Measurements from ENCODE around the gene CIAO2B. TPM values are rescaled to one million over a fixed set of nuclear protein-coding genes. Genes with fewer than 3 reads are reported as not detected.

CIAO2B gene
- total RNA-seq, 1 experiment from 2014 or later: 83.0 TPM

DNA sequence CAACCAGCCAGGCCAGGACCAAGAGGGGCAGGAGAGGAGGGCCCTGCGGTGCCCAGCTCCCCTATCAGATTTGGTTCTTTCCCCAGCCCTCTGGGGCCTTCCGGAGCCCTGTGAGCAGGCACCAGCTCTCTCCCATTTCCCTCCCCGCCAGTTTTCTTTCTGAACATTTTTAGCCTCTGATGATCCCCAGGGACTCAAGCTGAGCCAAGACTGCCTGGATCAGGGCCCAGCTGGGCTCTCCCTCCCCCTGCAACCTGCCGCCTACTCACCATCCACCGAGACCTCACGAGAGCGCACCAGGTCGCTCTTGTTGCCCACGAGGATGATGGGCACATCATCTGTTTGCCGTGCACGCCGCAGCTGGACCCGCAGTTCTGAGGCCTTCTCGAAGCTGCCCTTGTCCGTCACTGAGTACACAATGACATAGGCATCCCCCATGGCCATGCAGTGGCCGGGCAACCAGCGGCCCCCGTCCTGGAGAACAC, 10.9 kb downstream of the CIAO2B start:
- H3K4me1 ChIP-seq (ENCODE audit: insufficient read depth, low read length): no peaks in the 10 kb centered on the region
- no peak overlapping the region for H2BK20ac ChIP-seq (ENCODE audit: low read depth, low read length, poor library complexity, severe bottlenecking)
- no peak for TF ChIP-seq CTCF (conservative IDR thresholded peaks at IDR 0.05)
- no peak overlapping the region for H3K4ac ChIP-seq (ENCODE audit: low read depth, low read length)
- no peak overlapping the region for H3T11ph ChIP-seq (ENCODE audit: low read length)
- H3K4me2 ChIP-seq (ENCODE audit: insufficient read depth, insufficient read length, low read length): no peak overlapping the region
- Mint-ChIP-seq H3K36me3 (ENCODE audit: insufficient read depth in 1 of 3, low read depth in 3 of 3) (no peaks in the 10 kb centered on the region), H3K9me3 (no peaks in the 10 kb centered on the region; a peak in 1 of 5 replicates), H3K4me3 (no peak overlapping the region), H3K4me1 (peaks cover 12 to 15% of the 10 kb centered on the region in 2 experiments), H3K27me3 (ENCODE audit: low read depth) (peaks cover 75% of the 10 kb centered on the region), H3K27ac (no peak overlapping the region)
- H4K20me1 ChIP-seq (ENCODE audit: control insufficient read depth, insufficient read depth, insufficient read length): no peaks in the 10 kb centered on the region
- no peak overlapping the region for H2AFZ ChIP-seq (ENCODE audit: low read length)
- peaks cover 5% of the 10 kb centered on the region for H3K23me2 ChIP-seq (ENCODE audit: insufficient read length, low read depth, low read length, poor library complexity, severe bottlenecking)
- H2BK12ac ChIP-seq (ENCODE audit: insufficient read length, low read depth, low read length): no peak overlapping the region
- H2AK5ac ChIP-seq (ENCODE audit: insufficient read length, low read length): no peak overlapping the region
- no peaks in the 10 kb centered on the region for H3K79me2 ChIP-seq (ENCODE audit: insufficient read depth, low read length)
- H3K9ac ChIP-seq (ENCODE audit: extremely low read depth, insufficient read length, low read length): no peak overlapping the region
- H2BK15ac ChIP-seq (ENCODE audit: low read depth, low read length): no peak overlapping the region
- H3K79me1 ChIP-seq (ENCODE audit: insufficient read depth, low read depth, low read length, poor library complexity, severe bottlenecking): no peaks in the 10 kb centered on the region
- H2BK5ac ChIP-seq (ENCODE audit: insufficient read length, low read length): no peak overlapping the region
- H3K18ac ChIP-seq (ENCODE audit: insufficient read length, low read depth, low read length): no peak overlapping the region
- H4K91ac ChIP-seq (ENCODE audit: insufficient read length, low read depth, low read length): no peak overlapping the region
- no peaks in the 10 kb centered on the region for H3K9me3 ChIP-seq (ENCODE audit: control insufficient read depth, low read depth, low read length)
- no peak overlapping the region for H3K27ac ChIP-seq (ENCODE audit: insufficient read length, low read depth, low read length)
- no peak overlapping the region for H4K8ac ChIP-seq (replicated peaks; ENCODE audit: insufficient read length, low read depth, low read length)
- H3K23ac ChIP-seq (ENCODE audit: insufficient read length, low read depth, low read length): no peak overlapping the region
- no peak for DNase-seq
- WGBS (ENCODE audit: extremely low coverage, insufficient read length, low lambda C conversion rate): no CpG with 5 or more reads among the region's 18 CpGs
- H2BK120ac ChIP-seq (ENCODE audit: low read depth, low read length, poor library complexity, severe bottlenecking): no peak overlapping the region
- no peak overlapping the region for H4K5ac ChIP-seq (ENCODE audit: insufficient read length, low read depth, low read length)
- peaks cover 15% of the 10 kb centered on the region; the same call in 1 of the 2 replicates for H3K27me3 ChIP-seq (ENCODE audit: insufficient read depth, low read length)
- H3K14ac ChIP-seq (ENCODE audit: insufficient read depth, low read length): no peak overlapping the region
- no peak overlapping the region for H3K56ac ChIP-seq (ENCODE audit: insufficient read length, low read depth, low read length)
